ENCODE measurements around the gene TUT4.
A peak's percentile ranks its signal among the peaks of the same experiment; 100 is the strongest.

Gene TUT4

GRCh38 chr1:52530563-52531144, 22.2 kb downstream of the TUT4 start:
- DNase-seq (ENCODE audit: low read depth): no peak
- TF ChIP-seq, protein P1, sequence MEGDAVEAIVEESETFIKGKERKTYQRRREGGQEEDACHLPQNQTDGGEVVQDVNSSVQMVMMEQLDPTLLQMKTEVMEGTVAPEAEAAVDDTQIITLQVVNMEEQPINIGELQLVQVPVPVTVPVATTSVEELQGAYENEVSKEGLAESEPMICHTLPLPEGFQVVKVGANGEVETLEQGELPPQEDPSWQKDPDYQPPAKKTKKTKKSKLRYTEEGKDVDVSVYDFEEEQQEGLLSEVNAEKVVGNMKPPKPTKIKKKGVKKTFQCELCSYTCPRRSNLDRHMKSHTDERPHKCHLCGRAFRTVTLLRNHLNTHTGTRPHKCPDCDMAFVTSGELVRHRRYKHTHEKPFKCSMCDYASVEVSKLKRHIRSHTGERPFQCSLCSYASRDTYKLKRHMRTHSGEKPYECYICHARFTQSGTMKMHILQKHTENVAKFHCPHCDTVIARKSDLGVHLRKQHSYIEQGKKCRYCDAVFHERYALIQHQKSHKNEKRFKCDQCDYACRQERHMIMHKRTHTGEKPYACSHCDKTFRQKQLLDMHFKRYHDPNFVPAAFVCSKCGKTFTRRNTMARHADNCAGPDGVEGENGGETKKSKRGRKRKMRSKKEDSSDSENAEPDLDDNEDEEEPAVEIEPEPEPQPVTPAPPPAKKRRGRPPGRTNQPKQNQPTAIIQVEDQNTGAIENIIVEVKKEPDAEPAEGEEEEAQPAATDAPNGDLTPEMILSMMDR (IDR thresholded peaks at IDR 0.05; ENCODE audit: low read depth, low read length, missing control alignments): no peak
- in situ Hi-C loops (cut with HindIII; ENCODE audit: low sequenced_read_pairs): no loop called here

DNA sequence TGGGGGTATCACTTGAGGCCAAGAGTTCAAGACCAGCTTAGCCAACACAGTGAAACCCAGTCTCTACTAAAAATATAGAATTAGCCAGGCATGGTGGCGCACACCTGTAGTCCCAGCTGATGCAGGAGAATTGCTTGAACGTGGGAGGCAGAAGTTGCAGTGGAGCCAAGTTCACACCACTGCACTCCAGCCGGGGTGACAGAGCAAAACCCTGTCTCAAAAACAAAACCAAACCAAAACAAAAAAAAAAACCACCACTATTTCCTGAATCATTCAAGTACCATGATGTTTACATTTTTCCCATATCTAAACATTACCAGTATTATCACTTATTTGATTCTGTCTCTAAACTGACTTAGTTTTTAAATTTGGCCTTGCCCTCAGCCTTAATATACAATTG, 29.5 kb downstream of the TUT4 start:
- DNase-seq (ENCODE audit: low read depth): peak; percentile 5
- TF ChIP-seq, protein P1 (IDR thresholded peaks at IDR 0.05; ENCODE audit: low read depth, low read length, missing control alignments): no peak
- no peak overlapping the region for H3K4me3 ChIP-seq (ENCODE audit: low read depth, low read length)
- in situ Hi-C loops (cut with HindIII; ENCODE audit: low sequenced_read_pairs): no loop called here

More at GRCh38 chr1:52530563-52531144, 22.2 kb downstream of the TUT4 start:
- no peak overlapping the region for H3K4me3 ChIP-seq (ENCODE audit: low read depth, low read length)

- H3K4me3 ChIP-seq (ENCODE audit: low read depth, low read length): no peak overlapping the region
- no peak for DNase-seq (ENCODE audit: low read depth)
- in situ Hi-C loops (cut with HindIII; ENCODE audit: low sequenced_read_pairs): no loop called here
- TF ChIP-seq, protein P1 (IDR thresholded peaks at IDR 0.05; ENCODE audit: low read depth, low read length, missing control alignments): no peak
Measured at GRCh38 chr1:52520148-52520547, 32.7 kb downstream of the TUT4 start.

DNA sequence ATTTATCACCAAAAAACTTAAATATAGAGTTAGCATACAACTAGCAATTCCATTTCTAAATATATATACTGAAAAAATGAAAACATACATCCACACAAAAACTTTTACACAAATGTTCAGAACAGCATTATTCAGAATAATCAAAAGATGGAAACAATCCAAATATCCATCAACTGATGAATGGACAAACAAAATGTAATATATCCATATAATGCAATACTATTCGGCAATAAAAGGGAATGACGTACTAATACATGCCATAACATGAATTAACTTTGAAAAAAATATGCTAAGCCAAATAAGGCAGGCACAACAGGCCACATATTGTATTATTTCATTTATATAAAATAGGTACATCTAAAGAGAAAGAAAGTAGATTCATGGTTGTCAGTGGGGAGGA, 33.9 kb downstream of the TUT4 start:
- in situ Hi-C loops (cut with HindIII; ENCODE audit: low sequenced_read_pairs): no loop called here
- TF ChIP-seq, protein P1 (IDR thresholded peaks at IDR 0.05; ENCODE audit: low read depth, low read length, missing control alignments): no peak
- H3K4me3 ChIP-seq (ENCODE audit: low read depth, low read length): no peak overlapping the region
- no peak for DNase-seq (ENCODE audit: low read depth)

- TF ChIP-seq, protein P1 (IDR thresholded peaks at IDR 0.05; ENCODE audit: low read depth, low read length, missing control alignments): no peak
- DNase-seq (ENCODE audit: low read depth): no peak
- in situ Hi-C loops (cut with HindIII; ENCODE audit: low sequenced_read_pairs): no loop called here
- no peak overlapping the region for H3K4me3 ChIP-seq (ENCODE audit: low read depth, low read length)
Measured at GRCh38 chr1:52511851-52512615, 40.9 kb downstream of the TUT4 start.

DNA sequence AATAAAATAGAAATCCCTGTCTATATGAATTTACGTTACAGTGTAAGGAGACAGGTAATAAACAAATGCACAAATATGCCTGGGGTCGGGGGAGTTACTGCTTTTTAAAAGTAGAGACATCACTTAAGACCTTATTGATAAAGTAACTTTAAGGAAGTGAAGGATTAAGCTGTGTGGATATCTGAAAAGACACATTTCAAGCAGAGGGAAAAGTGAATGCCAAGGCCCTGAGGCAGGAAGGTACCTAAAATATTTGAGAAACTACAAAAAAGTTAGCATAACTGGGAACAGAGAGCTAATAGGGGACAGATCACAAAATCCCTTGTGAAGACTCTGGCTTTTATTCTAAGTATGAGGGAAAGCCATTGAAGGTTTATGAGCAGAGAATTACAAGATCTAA, 41.5 kb downstream of the TUT4 start:
- TF ChIP-seq, protein P1 (IDR thresholded peaks at IDR 0.05; ENCODE audit: low read depth, low read length, missing control alignments): no peak
- DNase-seq (ENCODE audit: low read depth): no peak
- no peak overlapping the region for H3K4me3 ChIP-seq (ENCODE audit: low read depth, low read length)
- in situ Hi-C loops (cut with HindIII; ENCODE audit: low sequenced_read_pairs): no loop called here

All from astrocyte of the cerebellum (primary cell).